GM19023 (cell line): ENCODE data around the gene TIMP1.
"Not testable (repeated sequence)": the region's sequence is repeated elsewhere in the genome, so short reads cannot be mapped to it uniquely, and the experiment has no call there.

Source experiments
- ATAC-seq: cut with Tn5 transposase; IDR thresholded peaks from one replicate; pipeline ENCODE4 v1.9.1; 2021; ENCODE audit warnings: mild to moderate bottlenecking, moderate library complexity; ENCODE audit not compliant: unreplicated experiment

TIMP1 gene

GRCh38 chrX:47597222-47597621 is 15.0 kb downstream of the TIMP1 start:
- ATAC-seq: no peak

GRCh38 chrX:47603125-47603524 is 20.9 kb downstream of the TIMP1 start:
- not testable (repeated sequence) for ATAC-seq

- no peak for ATAC-seq
Observed at GRCh38 chrX:47605024-47605423, 22.8 kb downstream of the TIMP1 start.

- no peak for ATAC-seq
Observed at GRCh38 chrX:47607091-47607490, 24.9 kb downstream of the TIMP1 start.

- ATAC-seq: no peak
Observed at GRCh38 chrX:47608130-47608810, 26.0 kb downstream of the TIMP1 start.

- ATAC-seq: no peak
Observed at GRCh38 chrX:47610511-47610910, 28.3 kb downstream of the TIMP1 start.

- ATAC-seq: no peak
Observed at GRCh38 chrX:47611489-47611888, 29.3 kb downstream of the TIMP1 start.

- no peak for ATAC-seq
Observed at GRCh38 chrX:47611926-47612325, 29.7 kb downstream of the TIMP1 start.

GRCh38 chrX:47612418-47612817 is 30.2 kb downstream of the TIMP1 start:
- ATAC-seq: no peak

- no peak for ATAC-seq
Observed at GRCh38 chrX:47613082-47613481, 30.8 kb downstream of the TIMP1 start.

GRCh38 chrX:47614618-47615017 is 32.4 kb downstream of the TIMP1 start:
- ATAC-seq: no peak

- no peak for ATAC-seq
Observed at GRCh38 chrX:47618923-47619485, 36.8 kb downstream of the TIMP1 start.

GRCh38 chrX:47619486-47620302 is 37.5 kb downstream of the TIMP1 start, which contains the start of gene SYN1:
Gene SYN1 (minus strand): TSS chrX:47619857. CDS start chrX:47619728, 129 bp downstream.
- ATAC-seq: no peak

GRCh38 chrX:47620303-47620685 is 38.1 kb downstream of the TIMP1 start:
- no peak for ATAC-seq

- ATAC-seq: no peak
Observed at GRCh38 chrX:47621851-47622250, 39.6 kb downstream of the TIMP1 start.

- ATAC-seq: no peak
Observed at GRCh38 chrX:47623540-47624027, 41.3 kb downstream of the TIMP1 start.

GRCh38 chrX:47625365-47625764 is 43.1 kb downstream of the TIMP1 start:
- no peak for ATAC-seq

GRCh38 chrX:47628982-47629381 is 46.7 kb downstream of the TIMP1 start:
- no peak for ATAC-seq

GRCh38 chrX:47629419-47630200 is 47.4 kb downstream of the TIMP1 start, which contains the start of gene CFP:
Gene CFP (minus strand): TSS chrX:47629930. CDS start chrX:47629844, 86 bp downstream.
- ATAC-seq: no peak

- no peak for ATAC-seq
Observed at GRCh38 chrX:47631676-47632075, 49.4 kb downstream of the TIMP1 start.

- no peak for ATAC-seq
Observed at GRCh38 chrX:47632666-47633065, 50.4 kb downstream of the TIMP1 start.
